Measurements from ENCODE around the gene CCDC89.
"Not testable (repeated sequence)": the region's sequence is repeated elsewhere in the genome, so short reads cannot be mapped to it uniquely, and the experiment has no call there.

Gene CCDC89

GRCh38 chr11:85661972-85662664, 23.9 kb downstream of the CCDC89 start:
- DNase-seq: no peak
- in situ Hi-C loops (cut with HindIII; ENCODE audit: low pct_ligation_motif_present, low pct_unique_long_range_greater_than_20kb, low sequenced_read_pairs): no loop called here

- in situ Hi-C loops (cut with HindIII; ENCODE audit: low pct_ligation_motif_present, low pct_unique_long_range_greater_than_20kb, low sequenced_read_pairs): no loop called here
These were observed 27.8 kb downstream of the CCDC89 start for GRCh38 chr11:85658180-85658579.

GRCh38 chr11:85656777-85657176, 29.2 kb downstream of the CCDC89 start:
- in situ Hi-C loops (cut with HindIII; ENCODE audit: low pct_ligation_motif_present, low pct_unique_long_range_greater_than_20kb, low sequenced_read_pairs): no loop called here

More at GRCh38 chr11:85658180-85658579, 27.8 kb downstream of the CCDC89 start:
- no peak for DNase-seq

GRCh38 chr11:85654343-85654742, 31.7 kb downstream of the CCDC89 start:
- DNase-seq; in situ Hi-C loops (cut with HindIII; ENCODE audit: low pct_ligation_motif_present, low pct_unique_long_range_greater_than_20kb, low sequenced_read_pairs): not testable (repeated sequence)

More at GRCh38 chr11:85656777-85657176, 29.2 kb downstream of the CCDC89 start:
- no peak for DNase-seq

- DNase-seq: no peak
- in situ Hi-C loops (cut with HindIII; ENCODE audit: low pct_ligation_motif_present, low pct_unique_long_range_greater_than_20kb, low sequenced_read_pairs): no loop called here
These were observed 33.1 kb downstream of the CCDC89 start for GRCh38 chr11:85652786-85653447.

GRCh38 chr11:85651118-85651517, 34.9 kb downstream of the CCDC89 start:
- no peak for DNase-seq
- in situ Hi-C loops (cut with HindIII; ENCODE audit: low pct_ligation_motif_present, low pct_unique_long_range_greater_than_20kb, low sequenced_read_pairs): no loop called here

- DNase-seq: peak; percentile 80
- in situ Hi-C loops (cut with HindIII; ENCODE audit: low pct_ligation_motif_present, low pct_unique_long_range_greater_than_20kb, low sequenced_read_pairs): no loop called here
These were observed 38.2 kb downstream of the CCDC89 start, which contains the start of gene TMEM126A for GRCh38 chr11:85647604-85648299. TSS of gene TMEM126A (plus strand) at chr11:85647967. CDS start at chr11:85650256, 2,289 bp downstream.

- in situ Hi-C loops (cut with HindIII; ENCODE audit: low pct_ligation_motif_present, low pct_unique_long_range_greater_than_20kb, low sequenced_read_pairs): no loop called here
- DNase-seq: no peak
These were observed 38.9 kb downstream of the CCDC89 start for GRCh38 chr11:85647078-85647477.

- no peak for DNase-seq
- in situ Hi-C loops (cut with HindIII; ENCODE audit: low pct_ligation_motif_present, low pct_unique_long_range_greater_than_20kb, low sequenced_read_pairs): no loop called here
These were observed 42.8 kb downstream of the CCDC89 start for GRCh38 chr11:85643191-85643614.

GRCh38 chr11:85634747-85635146, 51.2 kb downstream of the CCDC89 start:
- DNase-seq: no peak
- in situ Hi-C loops (cut with HindIII; ENCODE audit: low pct_ligation_motif_present, low pct_unique_long_range_greater_than_20kb, low sequenced_read_pairs): no loop called here

All from ACHN (cell line).